ENCODE data around the gene FBP2. TPM values are rescaled to one million over a fixed set of nuclear protein-coding genes. Genes with fewer than 3 reads are reported as not detected.

Gene FBP2
- total RNA-seq, 1 donor from 2014 or later, result 0.33 TPM

DNA sequence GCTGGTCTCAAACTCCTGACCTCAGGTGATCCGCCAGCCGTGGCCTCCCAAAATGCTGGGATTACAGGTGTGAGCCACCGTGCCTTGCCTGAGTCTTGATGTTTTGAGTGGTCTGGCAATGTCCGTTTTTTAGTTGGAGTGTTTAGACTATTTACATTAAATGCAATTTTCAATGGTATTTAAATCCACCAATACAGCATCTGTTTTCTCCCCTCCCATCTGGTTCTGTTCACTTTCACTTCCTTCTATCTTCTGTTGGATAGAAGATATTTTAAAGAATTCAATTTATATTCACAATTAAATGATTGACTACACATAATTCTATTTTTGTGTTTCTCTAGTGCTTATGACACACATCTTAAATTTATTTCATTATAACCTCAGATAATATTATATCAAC, 64.7 kb downstream of the FBP2 start:
- H3K27ac ChIP-seq (replicated peaks), result no peak overlapping the region
- intact Hi-C loops (cut with micrococcal nuclease), result no loop called here
- DNase-seq, result no peak

DNA sequence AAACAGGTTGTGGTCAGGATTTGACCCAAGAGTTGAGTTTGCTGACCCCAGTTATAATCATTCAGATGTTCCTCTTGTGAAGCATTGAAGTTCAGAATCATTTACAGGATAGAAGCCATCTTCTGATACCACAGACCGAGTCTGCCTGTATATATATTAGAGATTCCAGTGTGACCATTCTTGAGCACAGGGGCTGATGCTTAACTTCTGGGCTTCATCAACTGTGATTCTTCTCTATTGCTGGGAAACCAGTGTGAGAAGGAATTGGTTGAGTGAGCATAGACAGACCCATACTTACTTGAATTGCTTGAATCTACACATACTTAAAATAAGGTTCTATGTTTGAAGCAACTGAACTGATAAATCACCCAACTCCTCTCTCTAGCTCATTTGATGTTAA, 66.7 kb downstream of the FBP2 start:
- intact Hi-C loops (cut with micrococcal nuclease), result no loop called here
- peaks cover 4% of the 10 kb centered on the region for H3K27me3 ChIP-seq (ENCODE audit: low read depth)
- H3K27ac ChIP-seq (replicated peaks), result no peak overlapping the region
- H3K4me3 ChIP-seq, result no peak overlapping the region
- no peaks in the 10 kb centered on the region for H3K36me3 ChIP-seq
- DNase-seq, result no peak
- TF ChIP-seq, protein P1, sequence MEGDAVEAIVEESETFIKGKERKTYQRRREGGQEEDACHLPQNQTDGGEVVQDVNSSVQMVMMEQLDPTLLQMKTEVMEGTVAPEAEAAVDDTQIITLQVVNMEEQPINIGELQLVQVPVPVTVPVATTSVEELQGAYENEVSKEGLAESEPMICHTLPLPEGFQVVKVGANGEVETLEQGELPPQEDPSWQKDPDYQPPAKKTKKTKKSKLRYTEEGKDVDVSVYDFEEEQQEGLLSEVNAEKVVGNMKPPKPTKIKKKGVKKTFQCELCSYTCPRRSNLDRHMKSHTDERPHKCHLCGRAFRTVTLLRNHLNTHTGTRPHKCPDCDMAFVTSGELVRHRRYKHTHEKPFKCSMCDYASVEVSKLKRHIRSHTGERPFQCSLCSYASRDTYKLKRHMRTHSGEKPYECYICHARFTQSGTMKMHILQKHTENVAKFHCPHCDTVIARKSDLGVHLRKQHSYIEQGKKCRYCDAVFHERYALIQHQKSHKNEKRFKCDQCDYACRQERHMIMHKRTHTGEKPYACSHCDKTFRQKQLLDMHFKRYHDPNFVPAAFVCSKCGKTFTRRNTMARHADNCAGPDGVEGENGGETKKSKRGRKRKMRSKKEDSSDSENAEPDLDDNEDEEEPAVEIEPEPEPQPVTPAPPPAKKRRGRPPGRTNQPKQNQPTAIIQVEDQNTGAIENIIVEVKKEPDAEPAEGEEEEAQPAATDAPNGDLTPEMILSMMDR (IDR thresholded peaks at IDR 0.05; ENCODE audit: borderline replicate concordance), result no peak
- no peaks in the 10 kb centered on the region for H3K9me3 ChIP-seq (replicated peaks)
- no peaks in the 10 kb centered on the region for H3K4me1 ChIP-seq

More for the DNA sequence above, 64.7 kb downstream of the FBP2 start:
- H3K4me3 ChIP-seq, result no peak overlapping the region
- peaks cover 4% of the 10 kb centered on the region for H3K27me3 ChIP-seq (ENCODE audit: low read depth)
- TF ChIP-seq, protein P1 (IDR thresholded peaks at IDR 0.05; ENCODE audit: borderline replicate concordance), result no peak
- no peaks in the 10 kb centered on the region for H3K4me1 ChIP-seq
- no peaks in the 10 kb centered on the region for H3K9me3 ChIP-seq (replicated peaks)
- H3K36me3 ChIP-seq, result no peaks in the 10 kb centered on the region

DNA sequence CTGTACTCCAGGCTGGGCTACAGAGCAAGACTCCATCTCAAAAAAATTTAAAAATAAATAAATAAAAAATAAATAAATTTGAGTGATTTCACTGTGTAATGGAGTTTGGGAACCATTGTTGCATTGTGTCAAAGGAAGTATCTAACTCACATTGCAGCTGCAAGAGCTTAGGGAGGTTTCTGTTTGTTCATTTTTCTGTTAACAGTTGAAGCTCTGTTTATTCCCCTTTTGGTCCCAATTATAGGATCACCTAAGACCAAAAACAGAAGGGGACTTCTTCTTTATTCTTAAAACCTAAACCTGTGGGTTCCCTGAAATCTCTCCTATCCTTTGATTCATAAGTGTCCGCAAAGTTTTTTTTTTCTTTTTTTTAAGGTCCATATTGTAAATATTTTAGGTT, 67.4 kb downstream of the FBP2 start:
- DNase-seq, result no peak
- intact Hi-C loops (cut with micrococcal nuclease), result no loop called here

DNA sequence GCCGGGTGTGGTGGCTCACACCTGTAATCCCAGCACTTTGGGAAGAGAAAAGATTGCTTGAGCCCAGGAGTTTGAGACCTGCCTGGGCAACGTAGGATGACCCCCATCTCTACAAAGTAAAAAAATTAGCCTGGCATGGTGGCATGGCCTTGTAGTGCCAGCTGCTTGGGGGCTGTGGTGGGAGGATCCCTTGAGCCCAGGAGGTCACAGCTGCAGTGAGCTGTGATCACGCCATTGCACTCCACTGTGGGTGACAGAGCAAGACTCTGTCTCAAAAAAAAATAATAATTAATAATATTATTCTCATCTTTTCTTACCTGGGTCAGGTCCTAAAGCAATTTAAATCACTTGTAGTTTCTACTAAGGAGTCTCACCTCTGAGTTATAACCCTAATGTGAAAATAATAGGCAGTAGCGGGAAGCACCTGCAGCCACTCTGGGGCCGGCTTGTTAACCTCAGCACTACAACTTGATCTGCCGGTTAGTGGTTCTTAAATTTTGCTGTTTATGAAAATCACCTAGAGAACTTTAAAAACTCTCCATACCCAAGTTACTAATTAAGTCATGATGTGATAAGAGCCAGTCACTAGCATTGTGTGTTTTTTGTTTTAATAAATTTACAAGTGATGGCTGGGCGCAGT, 68.1 kb downstream of the FBP2 start:
- Histone ChIP-seq H3K27me3 (ENCODE audit: low read depth) (peaks cover 4% of the 10 kb centered on the region), H3K9me3 (replicated peaks) (no peaks in the 10 kb centered on the region), H3K4me1 (no peaks in the 10 kb centered on the region), H3K27ac (replicated peaks) (no peak overlapping the region), H3K4me3 (no peak overlapping the region), H3K36me3 (no peaks in the 10 kb centered on the region)
- no peak for DNase-seq
- TF ChIP-seq, protein P1 (IDR thresholded peaks at IDR 0.05; ENCODE audit: borderline replicate concordance), result no peak
- intact Hi-C loops (cut with micrococcal nuclease), result no loop called here

More for the DNA sequence above, 67.4 kb downstream of the FBP2 start:
- Histone ChIP-seq H3K4me3 (no peak overlapping the region), H3K27me3 (ENCODE audit: low read depth) (peaks cover 4% of the 10 kb centered on the region), H3K27ac (replicated peaks) (no peak overlapping the region), H3K4me1 (no peaks in the 10 kb centered on the region), H3K36me3 (no peaks in the 10 kb centered on the region), H3K9me3 (replicated peaks) (no peaks in the 10 kb centered on the region)
- TF ChIP-seq, protein P1 (IDR thresholded peaks at IDR 0.05; ENCODE audit: borderline replicate concordance), result no peak

GRCh38 chr9:94517254-94517653, 76.4 kb downstream of the FBP2 start:
- Histone ChIP-seq H3K27ac (replicated peaks) (no peak overlapping the region), H3K4me3 (no peak overlapping the region), H3K36me3 (no peaks in the 10 kb centered on the region), H3K27me3 (ENCODE audit: low read depth) (no peaks in the 10 kb centered on the region), H3K9me3 (replicated peaks) (no peaks in the 10 kb centered on the region), H3K4me1 (no peaks in the 10 kb centered on the region)
- intact Hi-C loops (cut with micrococcal nuclease), result no loop called here
- DNase-seq, result no peak
- TF ChIP-seq, protein P1 (IDR thresholded peaks at IDR 0.05; ENCODE audit: borderline replicate concordance), result no peak

Measured in left ventricle myocardium inferior (tissue), 1 donor.